ENCODE measurements around the gene EFNA2. TPM values are rescaled to one million over a fixed set of nuclear protein-coding genes. Genes with fewer than 3 reads are reported as not detected.
A peak's percentile ranks its signal among the peaks of the same experiment; 100 is the strongest.

Gene EFNA2
- total RNA-seq, 2 experiments from 2014 or later: not detected

- CTCF ChIA-PET: no interaction called here
- no peak for TF ChIP-seq CTCF (IDR thresholded peaks at IDR 0.05)
- Mint-ChIP-seq H3K4me1 (ENCODE audit: low read depth) (peaks cover 11% of the 10 kb centered on the region), H3K9me3 (no peaks in the 10 kb centered on the region), H3K27ac (peak overlapping the region; percentile 97), H3K36me3 (ENCODE audit: low read depth) (peaks cover 36% of the 10 kb centered on the region), H3K27me3 (no peaks in the 10 kb centered on the region), H3K4me3 (peak overlapping the region; percentile 97)
- DNase-seq: peak in 12 of 14 experiments; percentile 50 to 87 (median 65)
- POLR2A ChIA-PET: interaction anchor here (0.9 to 3.7 kb wide), 7 partner anchors 9 to 25 kb away, joined by 3 to 193 read pairs (median 9); partner anchors contain the start of genes CIRBP and FAM174C
- ATAC-seq (ENCODE audit: poor library complexity): no peak
- H3K4me1 ChIP-seq (ENCODE audit: insufficient read depth, low read length): peaks cover 56% of the 10 kb centered on the region
- no peaks in the 10 kb centered on the region for H3K9me3 ChIP-seq (ENCODE audit: control insufficient read depth in 1 of 2, insufficient read depth in 1 of 2, low read length in 2 of 2)
- H3K4me3 ChIP-seq (ENCODE audit: low read length): peak overlapping the region; percentile 87
- H3K27me3 ChIP-seq (ENCODE audit: control insufficient read depth in 1 of 2, insufficient read depth in 2 of 2, low read length in 2 of 2): no peaks in the 10 kb centered on the region
- H3K27ac ChIP-seq (ENCODE audit: low read depth in 1 of 2, low read length in 2 of 2): peak overlapping the region; percentile 87
- intact Hi-C loops (cut with DNase I, micrococcal nuclease): loop anchor here in 1 of 2 experiments (5.0 kb wide), 1 partner anchor 173 kb away; no protein-coding TSS in a partner anchor
- H3K36me3 ChIP-seq (ENCODE audit: insufficient read depth, low read length): peaks cover 30% of the 10 kb centered on the region
Measured at GRCh38 chr19:1250437-1251260, 35.0 kb upstream of the EFNA2 start.

- H3K36me3 Mint-ChIP-seq (ENCODE audit: low read depth): peaks cover 44% of the 10 kb centered on the region
- peak overlapping the region; percentile 97 for H3K4me3 Mint-ChIP-seq
- H3K9me3 Mint-ChIP-seq: no peaks in the 10 kb centered on the region
- Histone ChIP-seq H3K4me1 (ENCODE audit: insufficient read depth, low read length) (peaks cover 65% of the 10 kb centered on the region), H3K36me3 (ENCODE audit: insufficient read depth, low read length) (peaks cover 39% of the 10 kb centered on the region), H3K9me3 (ENCODE audit: control insufficient read depth in 1 of 2, insufficient read depth in 1 of 2, low read length in 2 of 2) (no peaks in the 10 kb centered on the region), H3K27ac (ENCODE audit: low read depth in 1 of 2, low read length in 2 of 2) (peak overlapping the region; percentile 87), H3K27me3 (ENCODE audit: control insufficient read depth in 1 of 2, insufficient read depth in 2 of 2, low read length in 2 of 2) (no peaks in the 10 kb centered on the region), H3K4me3 (ENCODE audit: low read length) (peak overlapping the region; percentile 87)
- H3K4me1 Mint-ChIP-seq (ENCODE audit: low read depth): peaks cover 11% of the 10 kb centered on the region
- ATAC-seq (ENCODE audit: poor library complexity) (peak; percentile 18), DNase-seq (peak in 12 of 14 experiments; percentile 52 to 86 (median 70))
- ChIA-PET POLR2A (interaction anchor here (0.8 to 3.7 kb wide), 3 partner anchors 13 to 212 kb away, joined by 3 to 193 read pairs (median 15); partner anchors contain the start of genes ABCA7, CIRBP and FAM174C), CTCF (interaction anchor here (0.9 kb wide), 1 partner anchor 15 kb away, joined by 5 read pairs; no protein-coding TSS in a partner anchor)
- intact Hi-C loops (cut with DNase I, micrococcal nuclease): loop anchor here in 1 of 2 experiments (5.0 kb wide), 1 partner anchor 174 kb away; no protein-coding TSS in a partner anchor
- TF ChIP-seq CTCF (IDR thresholded peaks at IDR 0.05): no peak
- H3K27ac Mint-ChIP-seq: peak overlapping the region; percentile 97
- H3K27me3 Mint-ChIP-seq: no peaks in the 10 kb centered on the region
Measured at GRCh38 chr19:1251330-1252220, 34.1 kb upstream of the EFNA2 start.
